A673 (cell line): ENCODE results near the gene POMGNT2.

Experiments used
- EZH2 ChIP-seq: fragments of 200-600 bp; sonication (generic); IDR thresholded peaks from 2 replicates; pipeline ENCODE4 v1.6.1; 2017; ENCODE audit warnings: borderline replicate concordance, low read depth, mild to moderate bottlenecking, mixed read lengths, antibody characterized with exemption, low read length; ENCODE audit not compliant: poor library complexity, severe bottlenecking
- TF ChIP-seq, protein P1 (sequence below): fragments of 300-800, 200-600 bp; sonication (generic); conservative IDR thresholded peaks from 2 replicates; pipeline ENCODE4 v1.5.1; 2017; ENCODE audit warnings: low read depth, mild to moderate bottlenecking, antibody characterized with exemption, low read length, moderate library complexity, mixed read lengths

DNA sequence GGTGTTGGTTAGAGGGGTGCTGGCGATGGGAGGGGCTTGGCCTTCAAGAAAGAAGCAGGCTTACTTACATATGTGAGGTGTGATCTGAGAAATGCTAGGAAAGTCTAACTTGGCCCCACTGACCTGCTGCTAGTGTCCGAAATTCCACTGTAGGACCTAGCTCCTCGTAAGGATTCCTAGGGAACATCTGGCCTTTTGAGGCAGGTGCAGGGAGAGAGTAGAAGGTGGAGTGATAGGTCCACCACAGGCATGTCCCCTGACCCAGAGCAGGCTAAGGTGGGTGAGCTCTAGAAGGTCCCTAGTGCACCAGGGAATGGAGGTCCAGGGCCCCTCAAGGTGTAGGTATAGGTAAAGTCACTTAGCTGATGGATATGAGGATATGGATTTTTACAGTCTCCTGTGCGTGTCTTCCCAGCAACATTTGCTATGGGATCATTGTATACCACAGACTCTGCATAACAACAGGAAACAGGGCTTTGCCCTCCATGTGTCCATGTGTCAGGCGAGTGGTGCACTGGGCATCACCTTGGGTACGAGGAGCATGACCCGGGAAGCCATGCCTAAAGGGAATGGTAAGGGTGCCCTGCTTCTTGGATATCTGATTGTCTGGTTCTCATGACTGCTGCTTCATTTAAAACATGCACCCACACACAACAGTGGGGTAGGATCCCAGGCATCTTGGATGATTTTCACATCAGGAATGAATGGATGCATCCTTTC, 32.6 kb downstream of the POMGNT2 start:
- TF ChIP-seq, protein P1, sequence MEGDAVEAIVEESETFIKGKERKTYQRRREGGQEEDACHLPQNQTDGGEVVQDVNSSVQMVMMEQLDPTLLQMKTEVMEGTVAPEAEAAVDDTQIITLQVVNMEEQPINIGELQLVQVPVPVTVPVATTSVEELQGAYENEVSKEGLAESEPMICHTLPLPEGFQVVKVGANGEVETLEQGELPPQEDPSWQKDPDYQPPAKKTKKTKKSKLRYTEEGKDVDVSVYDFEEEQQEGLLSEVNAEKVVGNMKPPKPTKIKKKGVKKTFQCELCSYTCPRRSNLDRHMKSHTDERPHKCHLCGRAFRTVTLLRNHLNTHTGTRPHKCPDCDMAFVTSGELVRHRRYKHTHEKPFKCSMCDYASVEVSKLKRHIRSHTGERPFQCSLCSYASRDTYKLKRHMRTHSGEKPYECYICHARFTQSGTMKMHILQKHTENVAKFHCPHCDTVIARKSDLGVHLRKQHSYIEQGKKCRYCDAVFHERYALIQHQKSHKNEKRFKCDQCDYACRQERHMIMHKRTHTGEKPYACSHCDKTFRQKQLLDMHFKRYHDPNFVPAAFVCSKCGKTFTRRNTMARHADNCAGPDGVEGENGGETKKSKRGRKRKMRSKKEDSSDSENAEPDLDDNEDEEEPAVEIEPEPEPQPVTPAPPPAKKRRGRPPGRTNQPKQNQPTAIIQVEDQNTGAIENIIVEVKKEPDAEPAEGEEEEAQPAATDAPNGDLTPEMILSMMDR, result no peak
- TF ChIP-seq EZH2, result no peak
